Central memory CD8-positive, alpha-beta T cell (primary cell): ENCODE results near the gene ABCC1.

Source experiments
- ATAC-seq: fragments of 150-1000 bp; cut with Tn5 transposase; replicated peaks from 2 replicates; pipeline ENCODE4 v1.10.0; 2022; ENCODE audit warnings: mild to moderate bottlenecking, moderate FRiP score, moderate number of reproducible peaks; ENCODE audit not compliant: poor library complexity, severe bottlenecking; ENCODE audit errors: extremely low read depth
- DNase-seq, 2 donors: peaks; one replicate each; pipeline ENCODE4 v3.0.0; 2021; ENCODE audit warnings: low spot score in 2 of 2
- H3K27ac Mint-ChIP-seq: one replicate; pipeline ENCODE4 v1.8.0; 2022; ENCODE audit warnings: low read depth, mild to moderate bottlenecking, moderate library complexity, mixed read lengths
- H3K27me3 Mint-ChIP-seq: one replicate; pipeline ENCODE4 v1.8.0; 2022; ENCODE audit warnings: mixed read lengths
- H3K36me3 Mint-ChIP-seq: one replicate; pipeline ENCODE4 v1.8.0; 2022; ENCODE audit warnings: mild to moderate bottlenecking, moderate library complexity, mixed read lengths; ENCODE audit not compliant: insufficient read depth
- H3K4me1 Mint-ChIP-seq: one replicate; pipeline ENCODE4 v1.8.0; 2022; ENCODE audit warnings: mixed read lengths
- H3K4me3 Mint-ChIP-seq: one replicate; pipeline ENCODE4 v1.8.0; 2022; ENCODE audit warnings: mild to moderate bottlenecking, moderate library complexity, mixed read lengths
- H3K9me3 Mint-ChIP-seq: one replicate; pipeline ENCODE4 v1.8.0; 2022; ENCODE audit warnings: mixed read lengths

Gene ABCC1

GRCh38 chr16:16041196-16041892 is 91.9 kb downstream of the ABCC1 start:
- no peaks in the 10 kb centered on the region for H3K9me3 Mint-ChIP-seq
- no peak for ATAC-seq
- H3K27ac Mint-ChIP-seq: no peak overlapping the region
- no peak for DNase-seq
- peaks cover 16% of the 10 kb centered on the region for H3K4me1 Mint-ChIP-seq
- no peak overlapping the region for H3K4me3 Mint-ChIP-seq
- H3K36me3 Mint-ChIP-seq: peaks cover 46% of the 10 kb centered on the region
- H3K27me3 Mint-ChIP-seq: no peaks in the 10 kb centered on the region

- peaks cover 43% of the 10 kb centered on the region for H3K36me3 Mint-ChIP-seq
- no peaks in the 10 kb centered on the region for H3K9me3 Mint-ChIP-seq
- no peak for ATAC-seq
- no peaks in the 10 kb centered on the region for H3K27me3 Mint-ChIP-seq
- peaks cover 16% of the 10 kb centered on the region for H3K4me1 Mint-ChIP-seq
- no peak overlapping the region for H3K27ac Mint-ChIP-seq
- no peak overlapping the region for H3K4me3 Mint-ChIP-seq
- DNase-seq: no peak
These were observed 92.7 kb downstream of the ABCC1 start for GRCh38 chr16:16042076-16042475.

DNA sequence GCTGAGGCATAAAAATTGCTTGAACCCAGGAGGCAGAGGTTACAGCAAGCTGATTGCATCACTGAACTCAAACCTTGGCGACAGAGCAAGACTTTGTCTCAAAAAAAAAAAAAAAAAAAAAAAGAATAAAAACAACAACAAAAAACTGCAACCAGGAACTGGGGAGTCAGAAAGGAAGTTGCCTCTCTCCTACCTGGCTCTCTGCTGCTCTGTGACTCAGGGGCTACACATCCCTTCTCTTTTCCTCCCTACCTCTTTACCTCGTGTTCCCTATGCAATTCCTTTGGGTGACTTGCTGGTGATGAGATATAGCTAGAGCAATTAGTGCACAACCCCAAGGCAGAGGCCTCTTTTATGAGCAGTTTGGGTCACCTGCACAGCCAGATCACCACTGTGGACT is 95.9 kb downstream of the ABCC1 start:
- H3K4me3 Mint-ChIP-seq: no peak overlapping the region
- H3K9me3 Mint-ChIP-seq: no peaks in the 10 kb centered on the region
- no peak for DNase-seq
- peaks cover 6% of the 10 kb centered on the region for H3K4me1 Mint-ChIP-seq
- H3K36me3 Mint-ChIP-seq: peaks cover 52% of the 10 kb centered on the region
- H3K27me3 Mint-ChIP-seq: no peaks in the 10 kb centered on the region
- no peak for ATAC-seq
- no peak overlapping the region for H3K27ac Mint-ChIP-seq

- peaks cover 53% of the 10 kb centered on the region for H3K36me3 Mint-ChIP-seq
- no peaks in the 10 kb centered on the region for H3K27me3 Mint-ChIP-seq
- H3K9me3 Mint-ChIP-seq: no peaks in the 10 kb centered on the region
- H3K4me1 Mint-ChIP-seq: peaks cover 6% of the 10 kb centered on the region
- no peak overlapping the region for H3K27ac Mint-ChIP-seq
- no peak for DNase-seq
- ATAC-seq: no peak
- H3K4me3 Mint-ChIP-seq: no peak overlapping the region
These were observed 96.5 kb downstream of the ABCC1 start for GRCh38 chr16:16045879-16046278.

- H3K9me3 Mint-ChIP-seq: no peaks in the 10 kb centered on the region
- DNase-seq: no peak
- peaks cover 58% of the 10 kb centered on the region for H3K36me3 Mint-ChIP-seq
- no peak overlapping the region for H3K4me3 Mint-ChIP-seq
- no peak overlapping the region for H3K27ac Mint-ChIP-seq
- no peak for ATAC-seq
- no peaks in the 10 kb centered on the region for H3K27me3 Mint-ChIP-seq
- no peaks in the 10 kb centered on the region for H3K4me1 Mint-ChIP-seq
These were observed 98.3 kb downstream of the ABCC1 start for GRCh38 chr16:16047761-16048160.

DNA sequence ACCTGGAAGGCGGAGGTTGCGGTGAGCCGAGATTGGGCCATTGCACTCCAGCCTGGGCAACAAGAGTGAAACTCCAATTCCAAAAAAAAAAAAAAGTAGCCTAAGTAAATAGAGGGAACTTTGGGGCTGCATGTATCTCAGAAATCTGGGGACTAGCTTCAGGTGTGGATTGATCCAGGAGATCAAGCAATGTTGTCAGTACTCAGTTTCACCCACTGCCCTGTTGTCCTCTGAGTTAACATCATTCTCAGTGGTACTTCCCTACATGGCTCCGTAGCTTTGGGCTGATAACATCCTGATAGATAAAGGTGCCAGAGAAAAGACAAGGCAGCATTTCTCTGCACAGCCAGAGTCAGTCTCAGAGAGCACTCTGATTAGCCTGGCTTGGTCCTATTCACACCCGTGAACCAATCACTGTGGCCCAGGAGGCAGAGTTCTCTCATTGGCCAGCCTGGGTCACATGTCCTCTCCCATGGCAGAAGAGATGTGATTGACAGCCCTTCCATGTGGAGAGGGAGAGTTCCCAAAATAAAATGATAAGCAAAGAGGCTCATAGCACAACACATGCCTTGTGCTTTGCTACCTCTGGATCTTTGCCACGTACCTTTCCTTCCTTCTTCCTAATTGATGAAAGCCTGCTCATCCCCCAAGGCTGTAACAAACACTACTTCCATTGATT is 99.6 kb downstream of the ABCC1 start:
- Mint-ChIP-seq H3K27me3 (no peaks in the 10 kb centered on the region), H3K4me3 (no peak overlapping the region), H3K27ac (no peak overlapping the region), H3K9me3 (no peaks in the 10 kb centered on the region), H3K36me3 (peaks cover 52% of the 10 kb centered on the region), H3K4me1 (no peaks in the 10 kb centered on the region)
- ATAC-seq: no peak
- DNase-seq: no peak

- Mint-ChIP-seq H3K36me3 (peaks cover 52% of the 10 kb centered on the region), H3K4me1 (no peaks in the 10 kb centered on the region), H3K4me3 (no peak overlapping the region), H3K27me3 (no peaks in the 10 kb centered on the region), H3K27ac (no peak overlapping the region), H3K9me3 (no peaks in the 10 kb centered on the region)
- ATAC-seq (no peak), DNase-seq (no peak)
These were observed 100.7 kb downstream of the ABCC1 start for GRCh38 chr16:16050106-16050505.

DNA sequence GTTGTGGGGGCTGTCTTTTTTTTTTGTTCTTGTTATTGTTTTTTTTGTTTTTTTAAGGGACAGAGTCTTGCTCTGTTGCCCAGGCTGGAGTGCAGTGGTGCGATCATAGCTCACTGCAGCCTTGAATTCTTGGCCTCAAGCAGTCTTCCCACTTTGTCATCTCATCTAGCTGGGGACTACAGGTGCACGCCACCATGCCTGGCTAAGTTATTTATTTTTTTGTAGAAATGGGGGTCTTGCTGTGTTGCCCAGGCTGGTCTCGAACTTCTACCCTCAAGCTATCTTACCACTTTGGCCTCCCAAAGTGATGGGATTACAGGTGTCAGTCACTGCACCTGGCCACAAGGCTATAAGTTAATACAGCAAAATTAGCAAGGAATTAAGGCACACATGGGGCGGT is 101.7 kb downstream of the ABCC1 start:
- H3K4me1 Mint-ChIP-seq: no peaks in the 10 kb centered on the region
- no peak for DNase-seq
- no peak overlapping the region for H3K27ac Mint-ChIP-seq
- H3K4me3 Mint-ChIP-seq: no peak overlapping the region
- H3K9me3 Mint-ChIP-seq: no peaks in the 10 kb centered on the region
- H3K36me3 Mint-ChIP-seq: peaks cover 49% of the 10 kb centered on the region
- H3K27me3 Mint-ChIP-seq: no peaks in the 10 kb centered on the region
- ATAC-seq: no peak

DNA sequence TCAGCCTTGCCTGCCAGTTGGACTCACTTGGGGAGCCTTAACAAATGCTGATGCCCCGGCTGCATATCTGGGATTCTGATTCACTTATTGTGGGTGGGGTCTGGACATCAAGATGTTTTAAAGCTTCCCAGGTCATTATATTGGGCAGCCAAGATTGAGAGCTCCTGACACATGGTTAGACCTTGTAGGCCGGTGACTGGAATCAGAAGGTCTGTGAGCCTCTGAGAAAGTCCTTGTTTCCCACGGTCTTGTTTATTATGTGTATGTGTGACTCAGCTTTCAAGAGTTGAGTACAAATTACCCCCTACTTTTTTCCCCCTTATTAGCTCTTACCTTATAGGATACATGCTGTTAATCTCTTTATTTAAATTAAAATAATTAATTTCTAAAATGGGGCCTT is 103.5 kb downstream of the ABCC1 start:
- DNase-seq: no peak
- Mint-ChIP-seq H3K4me1 (no peaks in the 10 kb centered on the region), H3K36me3 (peaks cover 46% of the 10 kb centered on the region), H3K4me3 (no peak overlapping the region), H3K27me3 (no peaks in the 10 kb centered on the region), H3K27ac (no peak overlapping the region), H3K9me3 (no peaks in the 10 kb centered on the region)
- no peak for ATAC-seq

- Mint-ChIP-seq H3K27me3 (no peaks in the 10 kb centered on the region), H3K4me3 (no peak overlapping the region), H3K4me1 (peaks cover 8% of the 10 kb centered on the region), H3K27ac (no peak overlapping the region), H3K36me3 (peaks cover 28% of the 10 kb centered on the region), H3K9me3 (no peaks in the 10 kb centered on the region)
- no peak for DNase-seq
- ATAC-seq: no peak
These were observed 107.7 kb downstream of the ABCC1 start for GRCh38 chr16:16057102-16057501.

DNA sequence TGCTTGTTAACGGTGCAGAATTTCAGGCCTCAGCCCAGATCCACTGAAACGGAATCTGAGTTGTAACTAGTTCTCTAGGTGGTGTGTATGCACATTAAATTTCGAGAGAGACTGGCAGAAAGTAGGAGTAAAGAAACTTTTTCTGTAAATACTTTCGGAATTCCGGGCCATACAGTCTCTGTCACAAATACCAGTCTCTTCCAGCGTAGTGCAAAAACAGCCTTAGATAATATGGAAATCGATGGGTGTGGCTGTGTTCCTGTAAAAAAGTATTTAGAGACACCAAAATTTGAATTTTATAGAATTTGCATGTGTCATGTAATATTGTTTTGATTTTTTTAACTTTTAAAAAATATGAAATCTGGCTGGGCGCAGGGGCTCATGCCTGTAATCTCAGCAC is 109.7 kb downstream of the ABCC1 start:
- peaks cover 28% of the 10 kb centered on the region for H3K36me3 Mint-ChIP-seq

GRCh38 chr16:16059895-16060590 is 110.6 kb downstream of the ABCC1 start:
- H3K4me1 Mint-ChIP-seq: peaks cover 12% of the 10 kb centered on the region
- H3K36me3 Mint-ChIP-seq: peaks cover 23% of the 10 kb centered on the region
- H3K4me3 Mint-ChIP-seq: no peak overlapping the region
- H3K9me3 Mint-ChIP-seq: no peaks in the 10 kb centered on the region
- H3K27ac Mint-ChIP-seq: peak overlapping the region; percentile 59
- no peaks in the 10 kb centered on the region for H3K27me3 Mint-ChIP-seq
- ATAC-seq (no peak), DNase-seq (no peak)

More for the DNA sequence above, 109.7 kb downstream of the ABCC1 start:
- peaks cover 12% of the 10 kb centered on the region for H3K4me1 Mint-ChIP-seq
- no peak for ATAC-seq
- H3K9me3 Mint-ChIP-seq: no peaks in the 10 kb centered on the region
- no peak for DNase-seq
- no peaks in the 10 kb centered on the region for H3K27me3 Mint-ChIP-seq
- H3K4me3 Mint-ChIP-seq: no peak overlapping the region
- no peak overlapping the region for H3K27ac Mint-ChIP-seq
